GM12865 (cell line): ENCODE results near the gene FBXO21.
A peak's percentile ranks its signal among the peaks of the same experiment; 100 is the strongest.
"Not testable (repeated sequence)": the region's sequence is repeated elsewhere in the genome, so short reads cannot be mapped to it uniquely, and the experiment has no call there.

ENCODE experiments used
- DNase-seq: peaks from one replicate; pipeline ENCODE4 v3.0.0; 2010; ENCODE audit warnings: low read depth
- H3K4me3 ChIP-seq: 2 replicates; pipeline ENCODE4 v1.5.1; 2011; ENCODE audit warnings: mild to moderate bottlenecking, low read depth, low read length, control low read depth
- TF ChIP-seq, protein P1 (sequence below): IDR thresholded peaks from 2 replicates; pipeline ENCODE4 v1.5.1; 2011; ENCODE audit warnings: low read length, control low read depth, low read depth, inconsistent platforms; ENCODE audit not compliant: insufficient read depth; ENCODE audit errors: missing control alignments

Gene FBXO21

GRCh38 chr12:117189725-117190209 lies 503 bp downstream of the FBXO21 start:
- DNase-seq = peak; percentile 50
- TF ChIP-seq, protein P1, sequence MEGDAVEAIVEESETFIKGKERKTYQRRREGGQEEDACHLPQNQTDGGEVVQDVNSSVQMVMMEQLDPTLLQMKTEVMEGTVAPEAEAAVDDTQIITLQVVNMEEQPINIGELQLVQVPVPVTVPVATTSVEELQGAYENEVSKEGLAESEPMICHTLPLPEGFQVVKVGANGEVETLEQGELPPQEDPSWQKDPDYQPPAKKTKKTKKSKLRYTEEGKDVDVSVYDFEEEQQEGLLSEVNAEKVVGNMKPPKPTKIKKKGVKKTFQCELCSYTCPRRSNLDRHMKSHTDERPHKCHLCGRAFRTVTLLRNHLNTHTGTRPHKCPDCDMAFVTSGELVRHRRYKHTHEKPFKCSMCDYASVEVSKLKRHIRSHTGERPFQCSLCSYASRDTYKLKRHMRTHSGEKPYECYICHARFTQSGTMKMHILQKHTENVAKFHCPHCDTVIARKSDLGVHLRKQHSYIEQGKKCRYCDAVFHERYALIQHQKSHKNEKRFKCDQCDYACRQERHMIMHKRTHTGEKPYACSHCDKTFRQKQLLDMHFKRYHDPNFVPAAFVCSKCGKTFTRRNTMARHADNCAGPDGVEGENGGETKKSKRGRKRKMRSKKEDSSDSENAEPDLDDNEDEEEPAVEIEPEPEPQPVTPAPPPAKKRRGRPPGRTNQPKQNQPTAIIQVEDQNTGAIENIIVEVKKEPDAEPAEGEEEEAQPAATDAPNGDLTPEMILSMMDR = no peak
- H3K4me3 ChIP-seq = peak overlapping the region; percentile 96

DNA sequence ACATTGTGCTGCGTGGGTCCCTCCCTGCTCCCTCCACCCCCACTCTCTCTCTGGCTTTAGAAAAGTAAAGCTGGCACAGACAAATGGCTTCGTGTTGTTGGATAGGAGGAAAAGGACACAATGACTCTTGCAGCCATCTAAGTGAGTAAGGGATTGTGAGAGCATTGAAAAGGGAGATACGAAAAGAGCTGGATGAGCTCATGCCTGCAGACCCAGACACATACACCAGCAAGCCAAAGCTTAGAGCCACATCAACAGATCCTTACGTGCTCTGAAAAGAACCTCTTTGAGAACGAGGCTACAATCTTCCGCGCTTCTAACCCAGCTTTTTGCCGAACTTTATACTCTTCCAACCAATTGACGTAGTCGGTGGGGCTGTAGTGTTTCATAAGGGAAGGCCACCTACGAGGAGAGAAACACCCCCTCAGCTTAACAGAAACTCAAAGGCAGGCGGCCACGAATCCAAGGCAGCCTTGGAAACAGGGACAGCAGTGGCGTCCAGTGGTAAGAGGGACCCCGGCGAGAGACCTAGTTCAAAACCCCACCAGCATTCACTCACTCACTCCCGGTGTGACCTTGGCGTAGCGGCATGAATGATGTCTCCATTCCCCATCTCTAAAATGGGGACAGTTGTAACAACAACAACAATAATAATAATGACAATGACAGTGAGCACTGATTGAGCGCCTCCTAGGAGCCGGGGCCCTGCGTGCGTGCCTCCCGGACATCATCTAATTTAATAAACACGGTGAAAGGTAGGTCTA lies 1.1 kb downstream of the FBXO21 start:
- DNase-seq = no peak

DNA sequence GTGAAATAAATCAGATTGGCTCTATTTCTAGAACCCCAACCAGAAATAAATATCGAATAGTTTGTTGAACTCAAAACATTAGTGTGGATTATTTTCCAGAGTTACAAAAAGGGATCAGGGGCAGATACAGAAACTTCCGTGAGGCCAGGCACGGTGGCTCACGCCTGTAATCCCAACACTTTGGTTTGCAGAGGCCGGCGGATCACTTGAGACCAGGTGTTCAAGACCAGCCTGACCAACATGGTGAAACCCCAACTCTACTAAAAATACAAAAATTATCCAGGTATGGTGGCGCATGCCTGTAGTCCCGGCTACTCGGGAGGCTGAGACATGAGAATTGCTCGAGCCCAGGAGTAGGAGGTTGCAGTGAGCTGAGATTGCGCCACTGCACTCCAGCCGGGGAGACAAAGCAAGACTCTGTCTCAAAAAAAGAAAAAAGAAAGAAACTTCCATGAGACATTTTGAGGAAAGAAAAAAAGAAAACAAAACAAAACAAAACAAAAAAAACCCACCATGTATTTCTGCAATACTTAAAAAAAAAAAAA lies 2.1 kb downstream of the FBXO21 start:
- H3K4me3 ChIP-seq = no peak overlapping the region
- DNase-seq = no peak
- TF ChIP-seq, protein P1 = no peak

More for the DNA sequence above, 1.1 kb downstream of the FBXO21 start:
- peak overlapping the region; percentile 96 for H3K4me3 ChIP-seq
- TF ChIP-seq, protein P1 = no peak

DNA sequence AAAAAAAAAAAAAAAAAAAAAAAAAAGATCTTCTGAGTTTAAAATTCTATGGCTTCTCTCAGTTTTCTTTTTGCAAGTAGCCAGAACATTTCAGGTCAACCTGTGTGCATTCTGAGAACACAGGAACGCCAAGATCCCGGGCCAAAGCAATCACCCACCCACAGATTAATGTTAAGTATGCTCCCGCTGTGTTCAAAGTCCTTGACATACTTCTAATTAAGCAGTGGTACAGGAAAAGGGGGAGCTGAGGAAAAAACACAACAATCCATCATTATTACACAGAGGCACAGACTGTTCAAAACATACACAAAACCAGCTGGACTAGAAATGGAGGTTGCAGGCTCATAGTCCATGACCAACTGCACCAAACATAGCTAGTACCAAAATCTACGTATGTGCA lies 2.8 kb downstream of the FBXO21 start:
- TF ChIP-seq, protein P1 = no peak
- H3K4me3 ChIP-seq = no peak overlapping the region
- no peak for DNase-seq

GRCh38 chr12:117182866-117183265 lies 7.4 kb downstream of the FBXO21 start:
- no peak for DNase-seq
- H3K4me3 ChIP-seq = no peak overlapping the region
- TF ChIP-seq, protein P1 = no peak

- not testable (repeated sequence) for DNase-seq, H3K4me3 ChIP-seq
These were observed 8.8 kb downstream of the FBXO21 start for GRCh38 chr12:117181468-117181843.

DNA sequence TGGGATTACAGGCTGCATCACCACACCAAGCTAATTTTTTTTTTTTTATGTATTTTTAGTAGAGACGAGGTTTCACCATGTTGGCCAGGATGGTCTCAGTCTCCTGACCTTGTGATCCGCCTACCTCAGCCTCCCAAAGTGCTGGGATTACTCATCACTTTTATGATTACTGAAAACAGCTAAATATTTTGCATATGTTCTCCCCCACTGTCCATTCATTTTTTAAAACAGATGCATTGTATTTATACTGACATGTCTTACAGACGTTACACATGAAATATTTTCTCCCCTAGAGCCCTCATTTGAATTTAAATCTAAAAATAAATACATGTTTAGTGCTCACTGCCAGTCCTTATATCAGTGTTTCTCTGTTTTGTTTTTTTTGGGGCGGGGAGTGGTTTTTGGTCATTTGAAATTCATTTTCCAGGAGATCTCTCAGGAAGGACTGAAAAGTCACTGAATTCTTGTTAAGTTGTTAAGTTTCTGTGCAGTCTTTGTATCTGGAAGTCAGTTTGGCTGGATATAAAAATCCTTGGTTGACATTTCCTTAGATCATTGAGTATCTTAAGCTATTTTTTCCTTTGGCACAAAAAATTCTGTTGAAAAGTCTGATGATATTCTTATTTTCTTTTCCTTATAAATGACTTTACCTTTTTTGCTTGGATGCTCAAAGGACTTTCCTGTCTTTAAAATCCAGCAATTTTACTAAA lies 9.4 kb downstream of the FBXO21 start:
- H3K4me3 ChIP-seq = no peak overlapping the region
- DNase-seq = no peak
- TF ChIP-seq, protein P1 = no peak
